GM21367 (cell line): ENCODE measurements around the gene SPEF2.

Experiments
- ATAC-seq: cut with Tn5 transposase; IDR thresholded peaks from one replicate; pipeline ENCODE4 v1.9.1; 2021; ENCODE audit not compliant: unreplicated experiment

SPEF2 gene

DNA sequence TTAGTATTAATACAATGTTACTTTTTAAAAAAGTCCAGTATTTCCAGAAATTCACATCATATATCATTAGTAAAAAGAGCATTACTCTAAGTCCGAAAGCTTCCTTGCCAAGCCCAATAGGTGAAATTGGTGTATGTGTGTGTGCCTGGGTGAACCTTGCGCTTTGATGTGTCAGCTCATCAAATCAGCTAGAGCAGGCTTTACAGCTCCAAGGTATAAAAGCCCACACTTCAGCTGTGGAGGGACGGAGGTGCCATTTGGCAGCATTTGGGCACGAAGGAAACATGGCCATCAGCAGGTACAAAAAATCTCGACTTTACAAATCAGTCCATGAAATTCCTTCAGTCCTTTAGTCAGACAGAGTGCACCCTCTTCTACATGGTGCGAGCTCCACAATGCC, 162.6 kb downstream of the SPEF2 start:
- ATAC-seq: no peak

DNA sequence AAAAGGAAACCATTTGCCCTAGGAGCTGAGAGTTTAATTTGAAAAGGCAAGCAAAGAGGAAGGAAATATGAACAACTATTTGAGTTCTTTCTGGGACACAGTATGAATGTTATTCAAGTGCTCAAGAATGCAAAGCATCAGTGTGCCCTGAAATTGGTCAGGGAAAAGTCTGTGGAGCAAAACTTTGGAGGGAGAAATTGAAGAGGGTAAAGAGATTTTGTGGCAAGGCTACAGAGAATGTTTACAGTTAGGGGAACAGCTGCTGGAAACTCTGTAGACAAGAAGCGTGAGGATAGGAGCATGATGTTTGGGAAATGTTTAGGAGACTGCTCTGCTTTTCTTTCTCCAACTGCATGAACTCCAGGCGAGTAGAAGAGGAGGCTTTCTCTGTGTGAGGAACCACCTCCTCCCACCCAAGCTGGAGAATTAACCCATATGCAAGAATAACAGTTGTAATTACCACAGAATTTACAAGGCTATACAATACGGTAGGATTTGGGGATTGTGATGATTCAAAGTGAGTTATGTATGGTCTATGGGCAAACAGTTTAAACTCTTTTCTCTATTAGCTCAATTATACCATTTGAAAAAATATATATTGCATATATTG, 163.6 kb downstream of the SPEF2 start:
- no peak for ATAC-seq

DNA sequence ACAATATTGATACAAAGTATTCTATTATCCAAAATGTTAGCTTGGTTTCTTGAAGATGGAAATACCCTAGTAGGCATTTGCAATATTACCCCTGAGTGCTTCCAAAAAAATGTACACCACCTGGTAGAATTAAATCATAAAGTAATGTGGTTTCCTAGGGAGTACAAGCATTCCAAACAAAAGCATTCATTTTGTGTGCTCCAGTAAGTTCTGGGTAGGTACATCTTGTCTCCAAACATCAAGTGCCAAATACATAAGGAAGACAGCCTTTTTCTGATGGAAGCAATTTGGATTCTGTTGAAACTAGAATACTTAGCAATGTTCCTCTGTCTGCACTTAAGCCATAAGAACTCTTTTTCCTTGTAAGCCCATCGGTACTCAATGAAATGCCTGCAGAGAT, 165.9 kb downstream of the SPEF2 start:
- ATAC-seq: no peak

DNA sequence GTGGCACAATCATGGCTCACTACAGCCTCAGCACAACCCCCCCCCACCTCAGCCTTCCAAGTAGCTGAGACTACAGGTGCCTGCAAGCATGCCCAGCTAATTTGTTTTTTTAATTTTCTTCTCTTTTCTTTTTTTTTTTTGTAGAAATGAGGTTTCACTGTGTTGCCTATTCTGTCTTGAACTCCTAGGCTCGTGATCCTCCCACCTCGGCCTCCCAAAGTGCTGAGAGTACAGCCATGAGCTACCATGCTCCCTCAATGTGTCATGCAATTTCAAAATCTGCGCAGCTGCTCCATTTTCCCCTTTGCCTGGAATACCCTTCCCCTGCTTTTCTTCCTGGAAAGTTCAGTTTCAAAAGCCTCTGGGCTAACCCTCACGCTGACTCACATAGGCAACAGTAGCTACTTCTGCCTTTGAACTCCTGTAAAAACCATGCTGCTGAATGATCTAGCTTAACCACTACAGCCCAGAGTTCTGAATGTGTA, 168.0 kb downstream of the SPEF2 start:
- ATAC-seq: no peak

DNA sequence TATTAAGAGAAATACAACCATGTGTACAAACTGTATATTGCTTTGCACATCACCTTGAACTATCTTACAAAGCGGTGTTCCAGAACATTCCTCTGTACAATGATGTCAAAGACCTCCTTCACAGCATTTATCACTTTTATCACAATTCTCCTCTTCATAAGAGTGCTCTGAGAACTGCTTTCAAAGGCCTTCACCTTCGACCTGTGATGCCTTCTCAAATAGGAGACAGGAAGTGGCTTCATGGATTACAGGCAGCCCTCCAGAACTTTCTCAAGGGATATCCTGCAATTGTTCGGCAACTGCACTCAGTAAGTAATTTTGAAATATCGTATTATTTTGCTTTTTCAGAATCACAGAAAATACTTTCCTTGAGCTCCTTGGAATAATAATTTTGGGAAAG, 171.1 kb downstream of the SPEF2 start:
- ATAC-seq: no peak

DNA sequence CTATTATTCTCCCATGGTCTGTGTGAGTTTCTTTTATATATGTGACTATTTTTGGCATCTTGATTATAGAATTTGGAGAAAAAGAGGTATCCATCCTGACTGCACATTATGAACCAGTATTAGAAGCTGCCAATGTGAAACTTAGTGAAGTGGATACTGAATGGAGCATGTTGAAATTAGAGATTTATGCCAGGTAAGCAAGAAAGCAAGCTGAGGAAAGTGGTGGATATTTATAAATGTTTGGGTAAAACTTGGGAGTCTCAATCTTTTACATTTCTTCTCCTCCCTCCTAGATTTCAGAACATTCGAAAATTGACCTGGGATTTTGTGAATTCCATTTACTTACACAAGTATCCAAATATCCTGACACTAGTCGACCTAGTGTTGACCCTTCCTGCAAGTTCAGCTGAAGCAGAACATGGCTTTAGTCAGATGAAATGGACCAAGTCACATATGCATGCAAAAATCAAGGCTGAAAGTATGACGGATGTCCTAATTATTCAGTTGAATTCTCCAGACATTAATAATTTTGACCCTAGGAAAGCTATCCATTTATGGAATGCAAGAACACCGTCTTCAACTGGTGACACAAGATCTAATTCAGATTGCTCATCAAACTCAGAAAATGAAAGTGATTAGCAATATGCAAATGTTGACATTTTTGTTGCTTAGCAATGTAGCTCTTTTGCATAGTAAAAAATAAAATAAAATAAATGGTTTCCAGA, 172.2 kb downstream of the SPEF2 start:
- no peak for ATAC-seq

DNA sequence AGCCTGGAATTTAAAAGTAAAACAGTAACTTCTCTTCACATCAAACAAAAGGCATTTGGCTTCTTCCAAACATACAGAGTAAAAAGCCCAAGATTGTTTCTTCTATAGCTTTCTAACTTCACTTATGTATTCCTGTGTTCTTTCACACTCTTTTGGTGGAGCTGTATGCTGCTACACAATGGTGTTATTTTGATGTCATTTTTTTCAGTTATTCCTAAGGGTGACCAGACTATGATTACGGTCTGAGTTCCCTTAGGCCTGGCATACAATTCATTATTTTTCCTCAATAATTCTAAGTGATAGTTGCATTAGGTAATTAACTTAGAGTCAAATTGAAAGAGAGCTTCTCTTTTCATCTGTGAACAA, 172.8 kb downstream of the SPEF2 start:
- ATAC-seq: no peak

DNA sequence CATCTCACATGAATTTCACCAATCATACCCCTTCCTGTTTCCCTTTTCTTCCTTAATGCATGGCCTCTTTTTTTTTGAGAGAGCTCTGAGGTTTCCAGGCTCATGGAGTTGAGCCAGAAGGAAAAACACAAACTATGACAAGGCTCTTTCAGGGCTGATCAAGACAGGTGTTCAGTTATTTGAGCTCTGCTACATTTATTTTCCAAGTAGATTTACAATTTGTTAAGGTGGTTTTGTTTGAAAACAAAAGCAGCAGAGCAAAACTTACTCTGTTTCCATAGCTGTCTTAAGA, 176.6 kb downstream of the SPEF2 start:
- no peak for ATAC-seq

- ATAC-seq: no peak
These were observed 177.2 kb downstream of the SPEF2 start for GRCh38 chr5:35794684-35795375.

DNA sequence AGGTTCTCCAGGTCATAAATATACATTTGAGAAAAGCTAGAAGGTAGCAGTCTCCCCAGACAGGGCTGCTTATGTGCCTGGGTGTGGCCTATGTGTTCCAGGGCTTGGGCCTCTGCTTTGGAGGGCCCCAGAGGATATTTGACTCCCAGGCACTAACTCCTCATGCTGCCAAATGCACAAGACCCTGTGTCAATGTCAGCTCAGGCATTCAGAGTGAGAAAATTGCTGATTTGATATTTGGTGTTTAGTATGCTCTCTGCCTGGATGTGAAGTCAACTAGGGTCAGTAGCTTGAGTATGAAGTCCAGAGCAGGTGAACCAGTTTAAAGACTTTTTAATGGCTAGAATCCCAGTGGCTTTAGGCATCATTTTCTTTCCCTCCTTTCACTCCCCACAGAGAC, 181.5 kb downstream of the SPEF2 start:
- no peak for ATAC-seq

DNA sequence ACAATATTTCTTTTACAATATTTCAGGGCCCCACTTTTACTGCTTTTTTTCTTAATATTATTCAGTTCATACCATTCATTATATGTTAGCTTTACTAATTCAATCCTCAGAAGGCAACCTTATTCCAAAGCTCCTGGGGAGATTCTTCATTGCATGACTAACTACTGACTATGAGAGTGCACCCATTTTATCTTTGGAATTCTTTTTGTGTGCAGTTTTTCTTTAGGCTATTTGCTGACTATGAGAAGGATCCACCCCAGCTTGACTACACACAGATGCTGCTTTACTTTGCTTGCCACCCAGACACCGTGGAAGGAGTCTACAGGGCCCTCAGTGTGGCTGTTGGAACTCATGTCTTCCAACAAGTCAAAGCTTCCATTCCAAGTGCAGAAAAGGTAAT, 182.1 kb downstream of the SPEF2 start:
- ATAC-seq: no peak

GRCh38 chr5:35803191-35803651, 185.6 kb downstream of the SPEF2 start:
- no peak for ATAC-seq

- ATAC-seq: no peak
These were observed 186.6 kb downstream of the SPEF2 start for GRCh38 chr5:35804201-35804653.

DNA sequence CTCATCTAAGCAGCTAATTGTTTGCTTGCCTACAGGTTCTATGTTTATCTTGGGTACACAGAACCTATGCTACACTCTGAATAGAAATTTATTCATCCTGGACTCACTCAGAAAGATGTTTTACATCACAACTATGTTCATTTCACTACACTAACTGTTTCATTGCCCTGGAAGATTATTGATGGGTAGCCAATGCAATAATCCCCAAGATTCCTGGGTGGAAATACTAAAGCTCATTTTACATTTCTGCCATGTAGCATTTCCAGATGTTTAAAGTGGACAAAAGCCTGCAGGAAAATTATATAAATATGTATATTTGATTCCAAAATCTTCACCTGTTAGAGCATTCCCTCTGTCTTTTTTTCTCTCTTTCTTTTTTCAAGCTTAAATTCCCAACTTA, 187.2 kb downstream of the SPEF2 start:
- ATAC-seq: no peak

DNA sequence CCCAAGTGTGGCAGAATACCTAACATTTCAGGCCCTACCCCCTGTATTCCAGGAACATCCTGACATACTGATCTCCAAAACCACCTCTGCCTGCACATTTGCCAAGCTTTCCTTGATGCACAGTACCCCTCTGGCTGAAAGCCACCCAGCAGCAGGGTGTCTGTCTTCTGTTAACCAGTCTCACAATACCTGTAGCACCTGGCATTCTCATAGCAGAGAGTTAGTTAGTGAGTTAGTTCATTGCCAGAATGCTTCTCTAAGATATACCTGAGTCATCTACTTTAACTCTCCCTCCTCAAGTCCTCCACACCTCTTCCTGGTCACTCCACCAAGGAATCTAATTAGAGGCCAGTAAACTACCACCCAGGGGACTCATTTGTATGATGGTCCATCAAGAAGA, 192.9 kb downstream of the SPEF2 start:
- no peak for ATAC-seq

DNA sequence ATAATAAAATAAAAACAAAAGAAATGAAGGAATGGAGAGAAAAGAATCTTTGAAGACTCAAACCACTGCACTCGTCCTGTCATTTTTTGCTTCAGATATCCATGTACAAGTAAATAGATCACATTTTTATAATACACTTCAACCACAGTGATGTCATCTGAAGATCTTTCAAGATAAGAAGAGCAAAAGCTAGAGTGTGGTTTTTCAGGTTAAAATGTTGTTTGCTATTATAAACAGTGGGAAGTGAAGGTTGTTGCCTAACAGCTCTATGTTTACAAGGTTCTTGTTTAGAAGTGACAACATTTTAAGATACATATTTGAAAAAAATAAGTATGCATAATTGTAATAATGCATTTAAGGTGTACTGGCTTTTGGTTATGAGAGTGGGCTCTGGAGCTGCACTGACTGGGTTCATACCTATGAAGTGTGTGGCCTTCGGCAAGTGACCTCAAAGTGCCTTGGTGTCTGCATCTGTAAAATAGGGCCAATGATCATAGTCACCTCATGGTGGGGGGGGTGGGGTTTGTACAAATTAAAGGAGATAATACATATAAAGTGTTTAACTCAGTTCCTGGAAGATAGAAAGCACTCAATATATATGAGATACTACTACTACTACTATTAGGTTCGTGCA, 193.6 kb downstream of the SPEF2 start:
- no peak for ATAC-seq

GRCh38 chr5:35813521-35813920, 195.9 kb downstream of the SPEF2 start:
- ATAC-seq: no peak

DNA sequence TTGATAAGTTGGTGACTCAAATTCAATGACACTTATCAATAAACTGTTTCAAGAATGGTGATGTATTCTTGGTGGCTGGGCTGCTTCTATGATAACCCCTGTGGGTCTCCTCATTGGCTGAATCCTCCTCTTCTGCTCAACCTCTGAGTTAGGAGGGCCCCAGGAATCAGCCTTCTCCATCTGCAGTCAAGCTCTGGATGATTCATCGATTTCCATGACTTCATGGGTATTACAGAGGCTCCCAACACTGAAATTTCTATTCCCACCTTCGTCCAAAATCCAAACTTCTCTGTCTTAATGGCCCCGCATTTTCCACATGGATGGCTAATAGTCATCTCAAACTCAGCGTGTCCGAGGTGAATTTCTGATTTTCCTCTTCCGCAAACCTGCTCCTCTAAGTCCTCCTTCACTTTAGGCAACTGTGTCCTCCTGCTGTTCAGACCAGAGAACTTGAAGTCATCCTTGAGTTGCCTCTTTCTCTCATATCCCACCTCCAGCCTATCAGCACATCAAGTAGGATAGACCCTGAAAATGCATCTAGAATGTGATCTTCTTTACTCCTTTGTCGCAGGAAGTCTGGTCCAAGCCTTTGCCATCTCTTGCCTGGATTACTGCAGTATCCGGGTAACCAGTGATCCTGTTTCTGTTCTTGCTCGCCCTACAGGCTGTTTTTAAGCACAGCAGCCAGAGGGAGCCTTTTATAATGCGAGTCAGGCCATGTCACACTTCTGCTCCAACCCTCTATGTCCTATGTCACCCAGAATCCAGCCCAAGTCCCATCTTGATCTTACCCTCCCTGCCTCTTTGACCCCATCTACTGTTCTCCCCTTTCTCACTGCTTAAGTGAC, 197.7 kb downstream of the SPEF2 start:
- no peak for ATAC-seq

GRCh38 chr5:35816881-35817521, 199.3 kb downstream of the SPEF2 start:
- ATAC-seq: no peak

GRCh38 chr5:35819026-35819425, 201.4 kb downstream of the SPEF2 start:
- ATAC-seq: no peak
